H1 (cell line): Measurements from ENCODE around the gene CST4. TPM values are rescaled to one million over a fixed set of nuclear protein-coding genes. Genes with fewer than 3 reads are reported as not detected.

Experiments used
- HDAC6 ChIP-seq: IDR thresholded peaks from one replicate; pipeline ENCODE4 v1.7.1; 2012; ENCODE audit warnings: low read depth, mild to moderate bottlenecking, inconsistent platforms, low read length, moderate library complexity
- polyA plus RNA-seq, 7 experiments: library from polyadenylated mRNA; depleted of rRNA in 3 of 7; stranded (reverse) in 5 of 7; unstranded in 2 of 7; fragments of >200 nt in 5 of 7; fragments of 200-250 nt in 2 of 7; gene quantifications; 1 replicate in 5 of 7; 2 replicates in 1 of 7; 4 replicates in 1 of 7; pipeline versions ENCODE4 v1.2.1 to v1.2.3, GENCODE V29; 2011 to 2013; ENCODE audit warnings: missing spikeins in 2 of 7, mixed read lengths in 2 of 7
- total RNA-seq: library from RNA; stranded (reverse); fragmentation: NEBNext Ultra II Directional; extraction: Animal tissue kit (Norgen Biotek cat#: 25700); gene quantifications from 2 replicates; pipeline ENCODE4 v1.2.1, GENCODE V29; 2021

The CST4 gene
- total and polyA plus RNA-seq, 2 of the 8 experiments (the other 6 are each of a cell fraction or from before 2014, with no cell fraction given), result not detected

DNA sequence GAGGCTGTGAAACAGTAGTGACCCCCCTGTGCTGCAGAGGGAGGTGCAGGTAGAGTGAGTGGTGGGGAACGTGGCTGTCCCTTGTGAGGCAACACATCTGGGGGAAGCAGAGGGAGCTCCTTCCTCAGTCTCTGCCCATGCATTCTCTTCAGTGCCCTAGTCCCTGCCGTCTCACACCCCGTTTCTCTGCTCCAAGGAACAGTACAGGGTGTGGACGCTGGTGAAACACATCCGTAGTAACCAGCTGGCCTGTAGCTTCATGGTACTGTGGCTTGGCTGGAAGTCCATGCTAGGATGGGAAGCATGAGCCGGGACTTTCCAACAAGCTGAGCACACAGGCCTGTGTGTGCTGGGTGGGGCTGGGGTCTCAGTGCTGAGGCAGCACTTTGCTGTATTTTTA is 25.7 kb downstream of the CST4 start (continued):
- no peak for TF ChIP-seq HDAC6
